Thoracic aorta (tissue), 2 donors: ENCODE results near the gene PEX1. TPM values are rescaled to one million over a fixed set of nuclear protein-coding genes. Genes with fewer than 3 reads are reported as not detected.

ENCODE experiments used
- ATAC-seq: fragments of 150-250 bp; one replicate; pipeline ENCODE4 v1.8.0; 2017; ENCODE audit warnings: low read depth; ENCODE audit not compliant: insufficient number of reproducible peaks, low FRiP score
- DNase-seq: peaks from one replicate; pipeline ENCODE4 v3.0.0-alpha.2; 2020; ENCODE audit warnings: low spot score
- H3K27ac ChIP-seq, 2 donors: fragments of 200-600 bp; sonication (generic); 1 replicate in 1 of 2; 2 replicates in 1 of 2; pipeline ENCODE4 v1.5.1; 2016; ENCODE audit warnings: mild to moderate bottlenecking in 2 of 2, moderate library complexity in 2 of 2
- H3K27me3 ChIP-seq: fragments of 200-600 bp; sonication (generic); replicated peaks from 2 replicates; pipeline ENCODE4 v1.6.0; 2016; ENCODE audit warnings: mild to moderate bottlenecking; ENCODE audit not compliant: insufficient read depth
- H3K36me3 ChIP-seq: fragments of 200-600 bp; sonication (generic); one replicate; pipeline ENCODE4 v1.5.1; 2016
- H3K4me1 ChIP-seq, 2 donors: fragments of 200-600 bp; sonication (generic); 1 replicate in 1 of 2; 2 replicates in 1 of 2; pipeline versions ENCODE4 v1.5.1 to v1.6.0; 2016; ENCODE audit warnings: low read depth in 2 of 2, mild to moderate bottlenecking in 1 of 2; ENCODE audit not compliant: control insufficient read depth in 1 of 2
- H3K4me3 ChIP-seq: fragments of 200-600 bp; sonication (generic); 2 replicates; pipeline ENCODE4 v1.5.1; 2016; ENCODE audit warnings: mild to moderate bottlenecking
- H3K9me3 ChIP-seq: fragments of 200-600 bp; sonication (generic); 2 replicates; pipeline ENCODE4 v1.5.1; 2016
- CTCF ChIP-seq: fragments of 200-600 bp; sonication (generic); IDR thresholded peaks from one replicate; pipeline ENCODE4 v1.5.1; 2019; ENCODE audit warnings: antibody characterized with exemption
- total RNA-seq, 2 donors: library from RNA; depleted of rRNA; stranded (reverse); fragments of >200 nt; gene quantifications; one replicate each; pipeline versions ENCODE4 v1.1.0 to v1.2.3, GENCODE V29; 2016

PEX1 gene
- total RNA-seq, 2 donors from 2014 or later = 23.0 to 26.2 TPM

GRCh38 chr7:92466682-92467081 is 61.6 kb downstream of the PEX1 start:
- no peaks in the 10 kb centered on the region for H3K4me1 ChIP-seq
- no peak for ATAC-seq
- no peaks in the 10 kb centered on the region for H3K9me3 ChIP-seq
- H3K27ac ChIP-seq = no peak overlapping the region
- TF ChIP-seq CTCF = no peak
- H3K27me3 ChIP-seq = no peaks in the 10 kb centered on the region
- H3K4me3 ChIP-seq = no peak overlapping the region
- DNase-seq = no peak
- peaks cover 6% of the 10 kb centered on the region for H3K36me3 ChIP-seq

- ATAC-seq (no peak), DNase-seq (no peak)
- no peaks in the 10 kb centered on the region for H3K9me3 ChIP-seq
- no peak overlapping the region for H3K4me3 ChIP-seq
- no peak for TF ChIP-seq CTCF
- no peaks in the 10 kb centered on the region for H3K4me1 ChIP-seq
- H3K36me3 ChIP-seq = peaks cover 4% of the 10 kb centered on the region
- H3K27me3 ChIP-seq = no peaks in the 10 kb centered on the region
- H3K27ac ChIP-seq = no peak overlapping the region
These were observed 63.8 kb downstream of the PEX1 start for GRCh38 chr7:92464515-92464914.

DNA sequence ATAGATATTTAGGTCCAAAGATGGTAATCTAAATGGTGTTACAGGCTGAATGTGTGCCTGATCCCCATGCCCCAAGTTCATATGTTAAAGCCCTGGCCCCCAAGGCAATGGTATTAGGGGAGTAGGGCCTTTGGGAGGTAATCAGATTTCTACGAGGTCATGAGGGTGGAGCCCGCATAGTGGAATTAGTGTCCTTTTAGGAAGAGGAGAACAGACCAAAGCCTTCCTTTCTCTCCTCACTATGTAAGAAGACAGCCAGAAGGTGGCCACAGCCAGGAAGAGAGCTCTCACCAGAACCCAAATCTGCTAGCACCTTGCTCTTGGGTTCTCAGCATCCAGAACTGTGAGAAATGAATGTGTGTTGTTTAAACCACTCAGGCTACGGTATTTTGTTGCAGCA is 65.8 kb downstream of the PEX1 start:
- no peak for ATAC-seq
- no peak overlapping the region for H3K27ac ChIP-seq
- no peak overlapping the region for H3K4me3 ChIP-seq
- DNase-seq = no peak
- no peaks in the 10 kb centered on the region for H3K4me1 ChIP-seq
- H3K36me3 ChIP-seq = peaks cover 4% of the 10 kb centered on the region
- no peaks in the 10 kb centered on the region for H3K27me3 ChIP-seq
- no peak for TF ChIP-seq CTCF
- H3K9me3 ChIP-seq = no peaks in the 10 kb centered on the region

DNA sequence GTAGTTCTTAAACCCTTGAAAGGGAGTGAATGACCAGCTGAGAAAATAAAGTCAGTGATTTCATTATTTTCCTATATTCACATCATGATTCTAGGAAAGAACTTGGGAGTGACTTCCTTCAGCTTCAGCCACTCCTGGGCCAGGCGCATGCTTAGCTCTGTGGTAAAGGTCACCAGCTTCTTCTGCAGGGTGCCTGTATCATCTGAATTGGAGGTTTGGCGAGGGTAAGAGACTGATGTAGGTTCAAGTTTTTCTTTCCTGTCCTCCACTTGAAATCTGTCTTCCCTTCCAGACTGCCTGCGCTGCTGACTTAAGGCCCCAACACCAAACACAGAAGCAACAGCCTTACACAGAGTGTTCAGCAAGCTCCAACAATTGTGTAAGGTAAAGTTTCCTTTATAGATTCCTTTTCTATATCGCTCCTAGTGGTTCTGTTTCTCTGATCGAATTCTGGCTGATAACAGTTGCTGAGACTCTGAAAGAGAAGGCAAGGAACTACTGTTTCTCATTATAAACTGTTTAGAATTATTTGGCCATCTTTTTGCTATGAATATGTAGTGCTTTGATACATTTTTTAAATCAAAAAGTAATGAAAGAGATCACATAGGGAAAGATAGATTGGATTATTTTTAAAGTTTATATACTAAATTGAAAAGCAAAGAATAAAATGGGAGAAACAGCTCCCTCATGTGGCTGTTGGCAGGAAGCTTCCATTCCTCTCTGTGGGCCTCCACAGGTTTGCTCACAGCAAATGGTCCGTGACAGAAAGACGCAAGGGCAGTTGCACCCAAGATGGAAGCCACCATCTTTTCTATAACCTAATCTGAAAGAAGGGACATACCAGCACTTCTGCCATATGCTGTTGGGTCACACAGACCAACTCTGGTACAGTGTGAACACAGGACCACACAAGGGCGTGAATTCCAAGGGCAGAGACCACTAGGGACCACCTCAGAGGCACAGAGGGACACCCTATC is 67.0 kb downstream of the PEX1 start:
- Histone ChIP-seq H3K9me3 (no peaks in the 10 kb centered on the region), H3K4me3 (no peak overlapping the region), H3K27ac (no peak overlapping the region), H3K27me3 (no peaks in the 10 kb centered on the region), H3K4me1 (no peaks in the 10 kb centered on the region), H3K36me3 (peaks cover 10% of the 10 kb centered on the region)
- TF ChIP-seq CTCF = peak; percentile 32
- DNase-seq = no peak
- no peak for ATAC-seq

DNA sequence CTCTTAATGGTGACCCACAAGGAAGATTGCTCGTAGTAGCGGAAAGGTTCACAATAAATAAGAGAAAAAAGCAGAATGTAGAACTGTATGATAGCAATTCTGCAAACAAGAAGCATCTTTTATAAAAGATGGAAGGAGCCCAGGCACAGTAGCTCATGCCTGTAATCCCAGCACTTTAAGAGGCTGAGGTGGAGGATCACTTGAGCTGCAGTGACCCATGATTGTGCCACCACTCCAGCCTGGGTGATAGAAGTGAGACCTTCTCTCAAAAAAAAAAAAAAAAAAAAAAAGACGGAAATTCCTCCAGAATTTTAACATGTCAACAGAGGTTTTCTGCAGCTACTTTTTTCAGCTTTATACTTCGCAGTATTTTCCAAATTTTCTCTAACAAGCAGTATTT is 67.8 kb downstream of the PEX1 start:
- no peak for TF ChIP-seq CTCF
- H3K4me3 ChIP-seq = no peak overlapping the region
- DNase-seq (no peak), ATAC-seq (no peak)
- H3K36me3 ChIP-seq = peaks cover 18% of the 10 kb centered on the region
- H3K27ac ChIP-seq = no peak overlapping the region
- no peaks in the 10 kb centered on the region for H3K27me3 ChIP-seq
- no peaks in the 10 kb centered on the region for H3K9me3 ChIP-seq
- no peaks in the 10 kb centered on the region for H3K4me1 ChIP-seq
